Right forelimb (tissue), 1 donor: ENCODE results near the gene SLC17A3.

ENCODE experiments used
- DNase-seq: peaks from one replicate; pipeline ENCODE4 v3.0.0-alpha.2; 2018

SLC17A3 gene, protein sequence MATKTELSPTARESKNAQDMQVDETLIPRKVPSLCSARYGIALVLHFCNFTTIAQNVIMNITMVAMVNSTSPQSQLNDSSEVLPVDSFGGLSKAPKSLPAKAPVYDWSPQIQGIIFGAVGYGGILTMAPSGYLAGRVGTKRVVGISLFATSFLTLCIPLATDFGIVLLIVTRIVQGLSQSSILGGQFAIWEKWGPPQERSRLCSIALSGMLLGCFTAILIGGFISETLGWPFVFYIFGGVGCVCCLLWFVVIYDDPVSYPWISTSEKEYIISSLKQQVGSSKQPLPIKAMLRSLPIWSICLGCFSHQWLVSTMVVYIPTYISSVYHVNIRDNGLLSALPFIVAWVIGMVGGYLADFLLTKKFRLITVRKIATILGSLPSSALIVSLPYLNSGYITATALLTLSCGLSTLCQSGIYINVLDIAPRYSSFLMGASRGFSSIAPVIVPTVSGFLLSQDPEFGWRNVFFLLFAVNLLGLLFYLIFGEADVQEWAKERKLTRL

GRCh38 chr6:25874118-25874517 lies at the start of gene SLC17A3:
Gene SLC17A3 (minus strand): TSS chr6:25874243. CDS start chr6:25868387, 5,856 bp downstream.
- no peak for DNase-seq

DNA sequence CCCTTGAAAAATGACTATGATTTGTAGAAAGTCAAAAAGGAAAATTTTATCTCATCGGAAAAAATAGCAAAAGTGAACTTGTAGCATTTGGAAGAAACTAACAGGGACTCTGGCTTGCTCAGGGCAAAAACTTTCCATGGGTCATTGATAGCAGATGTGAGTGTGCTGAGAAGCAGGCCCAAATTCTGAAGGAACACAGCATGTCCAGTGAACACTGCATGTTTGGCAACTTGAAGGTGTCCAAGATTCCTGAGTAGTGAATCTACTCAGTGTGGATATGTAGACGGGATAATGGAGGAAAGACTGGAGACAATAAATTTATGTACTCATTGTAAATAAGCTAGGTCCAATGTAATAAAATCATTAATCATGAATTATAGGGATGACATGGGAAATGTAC lies 48.3 kb upstream of the SLC17A3 start:
- DNase-seq, result no peak

- DNase-seq, result no peak
These were observed 47.6 kb upstream of the SLC17A3 start for GRCh38 chr6:25921525-25922203.

DNA sequence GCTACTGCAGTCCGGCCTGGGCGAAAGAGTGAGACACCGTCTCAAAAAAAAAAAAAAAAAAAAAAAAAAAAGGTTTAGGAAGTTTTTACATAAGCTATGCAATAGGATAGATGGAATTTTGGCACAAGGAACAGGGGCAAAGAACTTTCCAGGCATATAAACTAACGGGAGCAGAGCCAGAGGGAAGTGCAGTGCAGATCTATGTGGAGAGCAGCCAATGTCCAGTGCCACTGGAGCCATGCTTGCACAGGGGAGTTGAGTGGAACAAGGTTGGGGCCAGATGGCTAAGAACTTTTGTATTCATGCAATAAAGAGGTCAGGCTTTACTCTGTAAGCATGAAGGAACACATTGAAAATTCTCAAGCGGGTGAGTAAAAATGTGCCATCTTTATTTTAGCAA lies 45.6 kb upstream of the SLC17A3 start:
- DNase-seq, result no peak

DNA sequence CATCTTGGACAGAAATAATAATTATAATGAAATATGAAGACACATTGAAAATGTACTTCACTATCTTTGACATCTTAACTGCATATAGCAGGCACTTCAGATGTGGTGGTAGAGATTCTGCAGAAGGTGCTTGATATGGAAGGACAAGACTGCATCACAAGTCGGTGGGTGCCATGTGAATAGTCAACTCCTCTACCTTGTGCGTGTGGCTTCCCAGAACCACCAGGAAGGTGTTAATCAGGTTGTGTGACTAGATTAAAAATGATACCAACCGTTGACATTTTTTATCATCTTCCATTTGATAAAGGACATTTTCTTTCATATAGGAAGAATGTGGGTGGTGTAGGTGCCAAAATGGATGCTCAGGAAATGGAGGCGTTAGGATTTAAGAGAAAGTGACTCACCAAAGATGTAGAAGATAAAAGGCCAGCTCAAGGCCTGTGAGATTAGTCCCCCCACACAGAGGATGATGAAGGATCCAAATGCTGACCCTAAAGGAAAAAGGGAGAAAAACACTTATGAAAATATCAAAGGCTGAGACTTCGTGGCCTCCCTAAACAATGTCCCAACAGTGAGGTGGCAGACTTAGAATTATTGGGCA lies 44.1 kb upstream of the SLC17A3 start:
- DNase-seq, result no peak

- no peak for DNase-seq
These were observed 42.9 kb upstream of the SLC17A3 start for GRCh38 chr6:25916789-25917490.

- no peak for DNase-seq
These were observed 42.3 kb upstream of the SLC17A3 start for GRCh38 chr6:25916330-25916729.

GRCh38 chr6:25913741-25914140 lies 39.7 kb upstream of the SLC17A3 start:
- DNase-seq, result no peak

DNA sequence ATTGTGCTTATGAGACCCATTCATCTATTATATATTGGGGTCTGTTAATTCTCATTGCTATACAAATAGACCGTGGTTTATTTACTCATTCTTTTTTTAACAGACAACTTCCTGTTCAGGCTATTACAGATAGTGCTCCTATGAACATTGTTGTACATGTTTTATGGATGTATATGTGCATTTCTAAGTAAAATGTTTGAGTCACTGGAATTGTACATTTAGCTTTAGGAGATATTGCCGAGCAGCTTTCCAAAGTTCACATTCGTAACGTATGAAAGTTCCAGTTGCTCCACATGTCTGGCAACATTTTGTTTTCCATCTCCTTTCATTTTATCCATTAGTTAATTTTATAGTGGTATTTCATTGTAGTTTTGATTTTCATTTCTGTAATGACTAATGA lies 37.3 kb upstream of the SLC17A3 start:
- DNase-seq, result no peak

DNA sequence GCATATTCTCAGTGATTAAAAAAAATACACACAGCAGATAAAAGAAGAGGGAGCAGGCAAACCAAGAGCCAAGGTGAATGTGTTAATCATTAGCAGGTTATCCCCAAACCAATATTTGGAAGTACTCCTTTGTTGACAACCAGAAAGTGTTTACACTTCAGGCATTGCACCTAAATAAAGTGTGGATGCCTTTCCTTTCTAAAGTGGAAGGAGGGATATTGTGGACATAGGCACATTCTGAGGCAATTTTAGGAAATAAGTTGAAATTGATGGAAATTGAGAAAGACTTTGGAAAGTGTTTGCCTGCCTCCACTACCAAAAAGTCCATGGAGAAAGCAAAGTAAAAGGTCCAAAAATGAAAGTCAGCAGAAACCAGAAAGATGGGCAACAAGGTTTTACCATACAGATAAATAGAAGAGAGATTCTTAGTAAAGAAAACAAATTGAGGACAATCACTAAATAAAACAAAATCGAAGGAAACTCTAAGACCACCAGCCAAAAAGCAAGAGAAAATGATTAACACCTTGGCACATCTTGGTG lies 33.5 kb upstream of the SLC17A3 start:
- no peak for DNase-seq

DNA sequence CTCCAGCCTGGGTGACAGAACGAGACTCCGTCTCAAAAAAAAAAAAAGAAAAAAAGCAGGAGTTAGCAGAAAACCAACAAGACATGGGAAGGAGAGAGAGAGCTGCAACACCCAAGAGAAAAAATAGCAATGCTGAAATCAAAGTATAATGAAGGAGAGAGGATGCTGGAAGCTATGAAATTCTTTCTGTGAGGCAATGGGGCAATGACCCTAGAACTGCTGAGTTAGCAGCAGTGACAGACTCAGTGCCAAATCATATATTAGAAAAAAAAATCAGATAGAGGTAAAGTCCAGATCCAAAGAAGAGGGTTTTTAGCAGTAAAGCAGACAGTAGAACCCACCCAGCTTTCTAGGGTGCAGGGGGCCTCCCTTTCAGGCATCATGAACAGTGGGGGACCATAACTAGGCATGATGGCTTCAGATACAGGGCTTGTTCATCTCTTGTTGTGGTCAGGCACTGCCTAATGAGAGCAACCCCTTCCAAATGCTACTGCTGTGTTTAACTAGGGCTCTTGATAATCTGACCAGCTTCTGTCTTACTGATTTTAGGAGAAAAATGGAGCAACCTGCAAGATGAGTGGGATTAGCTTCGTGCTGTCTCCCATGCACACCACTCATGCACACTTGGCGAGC lies 29.5 kb upstream of the SLC17A3 start:
- DNase-seq, result no peak

DNA sequence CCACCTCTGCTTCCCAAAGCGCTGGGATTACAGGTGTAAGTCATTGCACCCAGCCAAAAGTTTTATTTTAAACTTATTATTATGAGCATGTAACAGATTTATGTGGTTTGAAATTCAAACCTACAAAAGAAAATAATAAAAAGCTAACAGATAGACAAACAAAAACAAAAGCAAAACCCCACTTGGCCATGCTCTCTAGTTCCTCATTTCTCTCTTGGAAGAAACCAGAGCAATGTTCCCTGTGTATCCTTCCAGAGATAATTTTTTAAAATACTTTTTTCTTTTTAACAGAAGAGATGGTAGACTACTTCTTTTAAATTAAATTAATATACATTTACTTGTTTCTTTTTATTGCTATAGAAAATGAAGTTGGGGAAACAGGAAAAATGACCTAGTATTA lies 28.0 kb upstream of the SLC17A3 start:
- DNase-seq, result no peak

DNA sequence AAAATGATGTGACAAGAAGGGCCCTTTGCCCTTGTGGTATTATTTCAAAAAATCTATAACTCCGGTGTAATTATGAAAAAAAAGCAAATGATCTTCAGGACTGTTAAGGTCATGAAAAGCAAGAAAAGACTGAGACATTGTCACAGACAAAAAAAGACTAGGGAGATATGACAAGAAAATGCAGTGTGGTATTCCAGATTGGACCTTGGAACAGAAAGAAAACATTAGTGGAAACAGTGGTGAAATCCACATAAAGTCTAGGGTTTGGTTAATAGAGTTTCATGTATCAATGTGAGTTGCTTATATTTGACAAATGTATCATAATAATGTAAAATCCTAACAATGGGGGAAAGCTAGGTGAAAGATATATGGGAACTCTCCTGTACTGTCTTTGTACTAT lies 26.8 kb upstream of the SLC17A3 start:
- no peak for DNase-seq

GRCh38 chr6:25899580-25900408 lies 25.8 kb upstream of the SLC17A3 start:
- no peak for DNase-seq

DNA sequence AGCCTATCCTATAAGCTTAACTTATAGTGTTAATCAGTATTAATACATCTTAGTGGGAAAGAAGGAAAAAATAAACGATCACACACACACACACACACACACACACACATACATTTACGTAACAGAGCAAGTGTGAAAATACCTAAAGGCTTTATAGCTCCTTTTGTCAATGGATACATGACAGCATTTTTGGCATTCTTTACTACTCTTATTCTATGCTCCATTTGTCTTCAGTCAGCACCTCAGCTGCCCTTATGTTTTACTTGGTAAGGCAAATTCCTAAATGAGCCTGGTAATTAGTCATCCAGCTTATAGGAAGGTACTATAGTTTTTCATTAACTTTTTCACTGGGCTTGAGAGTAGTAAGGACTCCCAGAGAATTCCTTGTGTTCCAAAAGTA lies 25.1 kb upstream of the SLC17A3 start:
- no peak for DNase-seq

DNA sequence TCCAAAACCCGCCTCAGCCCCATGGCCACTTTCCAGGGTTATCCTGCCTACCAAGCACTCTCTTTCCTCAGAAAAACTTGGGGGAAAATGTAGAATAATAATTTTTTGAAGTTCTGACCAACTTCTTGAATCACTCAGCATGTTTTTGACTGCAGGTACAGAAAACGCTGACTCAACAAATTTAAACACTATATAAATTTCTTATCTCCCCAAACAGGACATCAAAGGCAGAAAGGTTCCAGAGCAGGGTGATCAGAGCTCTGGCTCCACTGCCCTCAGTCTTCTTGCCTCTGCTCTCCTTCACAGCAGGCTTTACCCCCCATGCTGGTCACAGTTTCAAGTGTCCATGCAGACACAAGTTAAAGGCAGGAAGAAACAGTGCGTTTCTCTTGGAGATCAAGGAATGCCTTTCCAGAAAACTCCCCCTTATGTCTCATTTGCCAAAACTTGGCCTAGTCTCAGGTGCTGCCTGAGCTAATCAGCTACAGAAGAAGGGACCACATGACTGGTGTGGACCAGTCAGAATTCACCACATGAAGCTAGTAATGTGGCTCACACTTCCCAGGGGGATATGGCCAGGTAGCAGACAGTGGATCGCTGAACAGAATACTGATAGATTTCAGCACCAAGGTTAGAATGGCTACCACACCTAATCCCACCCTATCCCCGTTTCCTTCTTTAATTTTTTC lies 24.4 kb upstream of the SLC17A3 start:
- DNase-seq, result no peak

DNA sequence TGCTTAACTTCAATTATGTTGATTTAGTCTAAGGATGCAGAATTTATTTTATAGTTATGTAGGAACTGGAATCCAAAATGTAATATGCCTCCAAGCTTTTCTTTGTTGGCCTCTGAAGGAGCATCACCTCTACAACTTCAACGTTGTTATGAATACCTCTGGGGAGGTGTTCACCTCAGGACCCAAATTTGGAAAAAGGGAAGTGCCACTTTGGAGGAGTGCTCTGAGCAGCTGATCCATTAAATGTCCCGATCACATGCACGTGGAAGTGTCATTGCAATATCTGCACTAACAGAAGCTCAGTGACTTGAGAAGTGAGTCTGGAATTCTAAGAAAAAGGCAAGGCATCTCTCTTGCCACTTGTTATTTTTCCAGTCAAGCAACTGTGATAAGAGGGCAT lies 22.2 kb upstream of the SLC17A3 start:
- no peak for DNase-seq

DNA sequence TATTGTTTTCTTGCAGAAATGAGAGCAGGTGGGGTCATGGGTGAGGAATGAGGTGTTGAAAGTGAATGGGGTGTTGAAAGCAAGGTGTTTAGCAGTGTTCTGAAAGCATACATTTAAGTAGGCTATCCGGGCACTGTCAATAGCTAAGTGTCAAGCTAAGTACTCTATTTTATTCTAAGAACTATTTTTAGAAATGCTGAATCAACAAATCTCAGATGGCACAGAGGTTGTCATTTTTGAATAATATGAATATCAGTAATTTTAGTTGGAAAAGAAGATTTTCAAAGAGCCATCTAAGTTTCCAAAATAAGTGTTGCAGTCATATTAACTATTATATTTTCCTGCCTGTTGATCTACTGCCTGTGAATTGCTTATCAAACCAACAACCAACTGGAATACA lies 21.7 kb upstream of the SLC17A3 start:
- no peak for DNase-seq

DNA sequence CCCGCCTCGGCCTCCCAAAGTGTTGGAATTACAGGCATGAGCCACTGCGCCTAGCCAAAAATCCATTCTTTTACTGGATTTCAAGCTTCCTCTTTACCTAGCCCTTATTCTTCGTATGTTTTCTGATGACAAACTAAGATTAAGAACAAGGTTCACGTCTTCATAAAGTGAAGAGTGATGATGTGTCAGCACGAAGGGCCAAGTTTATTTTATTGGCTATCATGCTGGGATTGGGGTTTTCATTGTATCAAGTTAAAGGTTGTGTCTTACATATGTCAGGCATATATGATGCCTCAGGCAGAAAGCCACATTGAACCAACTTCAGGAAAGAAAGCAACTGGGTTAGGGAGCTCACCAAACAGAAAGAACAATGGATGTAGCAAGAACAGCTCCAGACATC lies 19.7 kb upstream of the SLC17A3 start:
- no peak for DNase-seq

DNA sequence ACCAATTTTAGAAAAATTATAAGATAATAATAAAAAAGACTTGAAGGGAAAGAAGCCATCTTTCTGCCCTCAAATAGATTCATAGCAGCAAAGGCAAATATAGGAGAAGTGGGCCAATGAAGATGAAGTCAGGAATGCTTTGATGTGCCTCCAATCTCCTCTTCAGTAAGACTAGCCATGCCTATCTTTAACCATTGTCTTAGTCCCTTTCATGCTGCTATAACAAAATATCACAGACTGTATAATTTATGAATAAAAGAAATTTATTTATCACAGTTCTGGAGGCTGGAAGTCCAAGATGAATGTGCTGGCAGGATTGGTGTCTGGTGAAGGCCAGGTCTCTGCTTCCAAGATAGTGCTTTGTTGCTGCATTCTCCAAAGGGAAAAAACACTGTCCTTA lies 18.8 kb upstream of the SLC17A3 start:
- no peak for DNase-seq
